DMS 273 treated with DMSO at 0.1 percent for 48 hours (cell line): ENCODE data around the gene CHST15.

Source experiments
- DNase-seq: peaks from one replicate; lab custom pipeline; 2025; lab: John Stamatoyannopoulos, UW

Gene CHST15, protein sequence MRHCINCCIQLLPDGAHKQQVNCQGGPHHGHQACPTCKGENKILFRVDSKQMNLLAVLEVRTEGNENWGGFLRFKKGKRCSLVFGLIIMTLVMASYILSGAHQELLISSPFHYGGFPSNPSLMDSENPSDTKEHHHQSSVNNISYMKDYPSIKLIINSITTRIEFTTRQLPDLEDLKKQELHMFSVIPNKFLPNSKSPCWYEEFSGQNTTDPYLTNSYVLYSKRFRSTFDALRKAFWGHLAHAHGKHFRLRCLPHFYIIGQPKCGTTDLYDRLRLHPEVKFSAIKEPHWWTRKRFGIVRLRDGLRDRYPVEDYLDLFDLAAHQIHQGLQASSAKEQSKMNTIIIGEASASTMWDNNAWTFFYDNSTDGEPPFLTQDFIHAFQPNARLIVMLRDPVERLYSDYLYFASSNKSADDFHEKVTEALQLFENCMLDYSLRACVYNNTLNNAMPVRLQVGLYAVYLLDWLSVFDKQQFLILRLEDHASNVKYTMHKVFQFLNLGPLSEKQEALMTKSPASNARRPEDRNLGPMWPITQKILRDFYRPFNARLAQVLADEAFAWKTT

DNA sequence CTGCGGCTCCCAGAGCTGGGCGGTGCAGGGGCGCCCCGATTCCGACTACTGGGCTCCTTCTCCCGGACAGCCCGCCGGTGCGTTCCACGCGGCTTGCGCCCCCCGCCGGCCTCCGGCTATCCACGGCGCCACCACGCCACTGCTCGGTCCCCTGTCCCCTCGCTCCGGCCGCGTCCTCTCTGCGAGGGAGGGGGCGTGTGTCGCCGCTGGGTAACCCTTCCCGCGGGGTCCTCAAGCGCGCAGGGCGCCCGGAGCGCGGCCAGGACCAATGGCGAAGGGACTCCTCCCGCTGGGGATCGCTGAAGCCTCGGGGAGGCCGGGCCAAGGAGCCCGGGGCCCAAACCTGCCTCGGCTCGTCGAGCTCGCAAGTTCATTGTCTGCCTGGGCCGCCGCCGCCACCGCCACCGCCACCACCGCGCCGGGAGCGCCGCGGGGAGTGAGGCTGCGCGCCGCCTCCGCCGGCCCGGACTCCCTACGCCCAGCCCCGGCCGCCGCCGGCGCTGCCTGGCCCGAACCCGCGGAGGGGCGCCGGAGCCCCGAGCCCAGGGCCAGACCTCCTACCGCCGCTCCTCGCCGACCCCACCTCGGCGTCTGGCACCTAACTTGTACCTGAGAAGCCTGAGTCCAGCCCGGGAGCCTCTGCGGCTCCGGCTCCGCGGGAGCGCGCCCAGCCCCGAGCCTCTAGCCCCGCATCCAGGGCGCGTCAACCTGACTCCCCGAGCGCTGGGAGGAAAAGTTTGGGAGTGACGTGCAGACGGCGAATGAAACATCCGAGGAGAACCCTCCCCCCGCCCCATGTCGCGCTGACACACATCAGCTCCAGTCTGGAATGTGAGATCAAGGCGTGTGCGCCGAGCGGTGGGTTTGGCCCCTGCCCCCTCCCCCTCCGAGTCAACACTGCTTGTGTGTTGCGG lies at the start of gene CHST15:
Gene CHST15 (minus strand): TSS at position 739 of the 914 bp plus-strand sequence. CDS start 47,386 bp downstream, outside the sequence.
- no peak for DNase-seq

DNA sequence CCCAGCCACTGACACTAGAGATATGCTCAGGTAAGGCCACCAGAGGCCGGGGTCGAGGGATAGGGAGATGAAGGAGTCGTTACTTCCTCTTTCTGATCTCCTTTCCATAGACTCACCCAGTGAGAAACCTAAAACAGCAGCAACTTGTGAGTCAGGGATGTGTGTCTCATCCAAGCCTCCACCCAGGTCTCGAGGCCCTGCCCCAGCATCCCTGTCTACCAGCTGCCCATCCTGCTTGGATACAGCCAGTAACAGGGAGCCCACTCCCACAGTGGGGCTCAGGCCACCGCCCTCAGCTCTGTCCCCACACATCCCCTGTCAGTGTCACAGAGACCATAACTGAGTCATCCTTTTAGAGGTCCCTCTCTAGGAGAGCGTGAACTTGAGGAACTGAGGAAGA lies 49.6 kb upstream of the CHST15 start:
- no peak for DNase-seq

GRCh38 chr10:124142006-124142739 lies 48.8 kb upstream of the CHST15 start:
- DNase-seq = no peak

- DNase-seq = no peak
Observed at GRCh38 chr10:124138883-124139348, 45.5 kb upstream of the CHST15 start.

DNA sequence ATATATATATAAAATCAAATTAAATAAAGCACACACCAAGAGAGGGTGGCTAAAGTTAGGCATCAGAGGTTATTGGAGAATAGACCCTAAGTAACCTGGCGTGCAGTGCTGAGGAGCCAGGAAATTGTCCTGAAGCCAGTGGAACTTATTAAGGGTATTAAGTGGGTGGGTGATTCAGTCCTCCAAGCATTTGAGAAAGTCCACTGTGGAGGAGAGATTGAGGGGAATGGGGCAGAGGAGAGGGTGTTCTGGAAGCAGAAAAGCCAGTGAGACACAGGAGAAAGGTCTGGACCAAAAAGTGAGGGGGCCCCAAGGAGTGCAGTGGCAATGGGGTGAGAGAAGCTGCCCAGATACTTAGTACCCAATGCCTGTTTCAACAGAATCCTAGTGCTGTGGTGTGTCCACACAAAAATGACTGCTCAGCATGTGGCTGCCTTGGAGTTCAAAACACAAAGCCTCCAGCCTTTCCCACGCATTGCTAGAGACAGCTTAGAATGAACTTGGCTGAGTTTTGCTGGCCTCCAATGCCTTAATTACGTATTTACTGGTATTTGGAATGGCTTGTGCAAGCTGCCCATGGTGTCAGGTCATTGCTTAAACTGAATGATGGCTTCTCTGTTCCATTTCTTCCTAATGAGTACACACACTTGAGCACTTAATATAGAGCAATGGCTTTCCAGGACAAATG lies 44.9 kb upstream of the CHST15 start:
- no peak for DNase-seq

DNA sequence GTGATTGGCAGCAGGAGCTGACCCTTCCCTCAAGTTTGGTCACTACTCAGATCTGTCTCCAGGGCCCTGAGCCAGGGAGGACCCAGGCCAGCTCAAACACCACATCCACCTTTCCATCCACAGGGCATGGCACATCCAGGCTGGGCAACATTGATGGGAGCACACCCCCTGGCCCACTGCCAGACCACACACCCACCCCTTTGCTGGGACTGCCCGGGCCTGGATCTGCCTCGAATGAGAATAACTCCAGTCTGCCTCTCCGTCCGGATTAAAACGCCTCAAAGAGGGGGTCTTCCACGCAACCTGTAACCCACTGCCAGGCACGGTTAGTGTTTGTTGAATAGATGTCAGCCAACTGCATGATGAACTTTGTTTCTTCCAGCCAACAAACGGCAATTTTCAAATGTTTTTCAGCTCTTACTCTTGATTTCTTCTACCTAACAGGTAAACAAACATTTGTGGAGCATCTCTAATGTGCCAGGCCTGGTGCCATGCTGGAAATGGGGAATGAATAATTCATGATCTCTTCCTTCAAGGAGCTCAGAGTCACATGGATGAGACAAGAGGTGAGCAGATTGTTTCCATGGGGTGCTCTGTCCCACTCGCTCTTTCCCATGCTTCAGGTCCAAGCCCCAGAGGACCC lies 41.0 kb upstream of the CHST15 start:
- no peak for DNase-seq

DNA sequence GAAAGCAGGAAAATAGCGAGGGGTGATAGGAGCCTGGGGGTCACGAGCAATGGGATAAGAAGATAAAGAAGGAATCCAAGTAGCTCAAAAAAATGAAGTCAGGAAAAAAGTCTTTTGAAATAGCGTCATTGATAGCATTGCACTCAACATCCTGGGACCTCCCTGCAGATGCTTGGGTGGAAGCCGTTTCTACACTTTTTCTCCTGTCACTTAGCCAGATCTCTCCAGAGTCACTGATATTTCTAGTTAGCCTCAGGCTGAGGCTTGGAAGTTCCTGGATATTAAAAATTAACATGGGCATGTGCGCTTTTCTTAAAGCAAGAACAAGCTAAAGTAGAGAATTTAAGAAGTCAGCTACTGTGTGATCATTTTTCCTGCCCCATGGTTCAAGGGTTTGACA lies 39.5 kb upstream of the CHST15 start:
- DNase-seq = no peak

- no peak for DNase-seq
Observed at GRCh38 chr10:124132306-124132705, 38.9 kb upstream of the CHST15 start.

DNA sequence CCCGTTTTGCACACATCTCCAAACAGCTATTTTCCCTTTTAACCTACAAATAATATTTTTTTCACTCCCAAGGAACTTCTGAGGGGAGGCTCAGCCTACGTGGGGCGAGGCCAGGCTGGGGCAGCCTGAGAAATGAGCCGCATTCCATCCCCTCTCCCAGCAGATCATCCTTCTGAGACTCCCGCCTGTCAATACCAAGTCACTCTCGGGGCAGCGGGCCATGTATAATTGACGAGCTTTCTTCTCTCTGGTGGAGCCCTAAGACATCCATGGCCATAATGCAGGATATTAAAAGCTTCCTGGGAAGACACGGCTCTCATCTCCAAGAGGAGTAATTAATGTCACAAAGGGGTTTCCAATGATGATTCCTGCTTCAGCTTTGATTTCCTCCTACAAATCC lies 37.8 kb upstream of the CHST15 start:
- DNase-seq = no peak

DNA sequence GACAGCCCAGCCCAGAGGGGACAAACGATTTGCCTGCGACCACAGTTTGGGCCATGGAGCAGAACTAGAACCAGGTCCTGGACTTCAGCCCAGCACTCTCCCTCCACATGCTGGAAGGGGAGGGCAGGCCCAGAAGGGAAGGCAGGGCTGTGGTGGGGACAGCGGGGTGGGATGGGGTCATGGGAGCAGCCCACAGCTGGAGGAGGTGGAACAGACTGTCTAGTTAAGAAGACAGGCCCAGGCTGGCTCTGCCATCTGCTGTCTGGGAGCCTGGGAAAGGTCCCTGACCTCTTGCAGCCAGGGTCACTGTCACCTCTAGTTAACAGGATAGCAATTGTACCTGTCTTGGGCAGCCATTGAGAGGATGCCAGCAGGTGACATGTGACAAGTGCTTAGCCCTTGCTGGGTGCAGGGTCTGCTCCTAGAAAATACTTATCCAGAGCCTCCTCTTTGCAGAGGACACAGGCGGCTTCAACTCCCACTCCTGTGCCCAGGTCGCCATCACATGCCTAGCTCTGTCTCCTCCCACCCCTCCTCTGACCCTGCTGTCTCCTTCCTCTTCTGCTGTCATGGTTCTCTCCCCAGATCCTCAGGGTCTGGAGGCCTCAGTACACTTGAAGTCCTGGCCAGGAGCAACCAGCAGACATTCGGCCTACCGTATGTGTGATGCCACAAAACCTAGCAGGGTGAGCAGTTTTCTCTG lies 37.0 kb upstream of the CHST15 start:
- DNase-seq = no peak

GRCh38 chr10:124129471-124129870 lies 36.1 kb upstream of the CHST15 start:
- no peak for DNase-seq

DNA sequence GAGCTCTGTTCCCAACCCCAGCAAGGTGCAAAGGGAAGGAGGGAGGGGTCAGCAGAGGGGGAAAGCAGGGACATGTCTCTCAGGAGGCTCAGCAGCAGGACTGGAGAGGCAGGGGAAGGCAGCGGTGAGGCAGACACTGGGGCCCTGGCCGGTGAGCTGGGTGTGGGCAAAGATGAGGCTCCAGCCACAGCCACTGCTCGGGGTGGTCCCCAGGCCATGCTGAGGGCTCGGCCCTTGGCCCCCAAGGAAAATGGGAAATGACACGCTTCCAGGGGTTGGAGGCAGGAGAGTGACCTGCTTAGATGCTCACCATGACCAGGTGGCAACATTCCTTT lies 35.4 kb upstream of the CHST15 start:
- DNase-seq = no peak

GRCh38 chr10:124127965-124128810 lies 34.8 kb upstream of the CHST15 start:
- no peak for DNase-seq

GRCh38 chr10:124127563-124127962 lies 34.2 kb upstream of the CHST15 start:
- DNase-seq = no peak

DNA sequence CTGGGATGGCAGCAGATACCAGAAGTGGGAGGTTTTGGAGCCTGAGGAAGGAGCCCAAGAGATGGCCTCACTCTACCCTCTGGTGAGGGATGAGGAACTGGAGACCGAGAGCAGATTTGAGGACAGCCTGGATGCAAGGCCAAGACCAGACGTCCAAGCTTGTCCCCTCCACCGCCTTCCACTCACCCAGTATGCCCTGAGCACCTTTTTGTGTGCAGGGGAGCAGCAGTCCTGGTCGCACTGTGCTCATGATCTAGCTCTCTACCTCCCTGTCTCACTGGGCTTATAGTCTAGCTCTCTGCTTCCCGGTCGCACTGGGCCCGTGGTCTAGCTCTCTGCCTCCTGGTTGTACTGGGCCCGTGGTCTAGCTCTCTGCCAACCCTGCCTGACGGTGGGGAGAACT lies 33.6 kb upstream of the CHST15 start:
- no peak for DNase-seq

- DNase-seq = no peak
Observed at GRCh38 chr10:124126145-124126982, 33.0 kb upstream of the CHST15 start.

DNA sequence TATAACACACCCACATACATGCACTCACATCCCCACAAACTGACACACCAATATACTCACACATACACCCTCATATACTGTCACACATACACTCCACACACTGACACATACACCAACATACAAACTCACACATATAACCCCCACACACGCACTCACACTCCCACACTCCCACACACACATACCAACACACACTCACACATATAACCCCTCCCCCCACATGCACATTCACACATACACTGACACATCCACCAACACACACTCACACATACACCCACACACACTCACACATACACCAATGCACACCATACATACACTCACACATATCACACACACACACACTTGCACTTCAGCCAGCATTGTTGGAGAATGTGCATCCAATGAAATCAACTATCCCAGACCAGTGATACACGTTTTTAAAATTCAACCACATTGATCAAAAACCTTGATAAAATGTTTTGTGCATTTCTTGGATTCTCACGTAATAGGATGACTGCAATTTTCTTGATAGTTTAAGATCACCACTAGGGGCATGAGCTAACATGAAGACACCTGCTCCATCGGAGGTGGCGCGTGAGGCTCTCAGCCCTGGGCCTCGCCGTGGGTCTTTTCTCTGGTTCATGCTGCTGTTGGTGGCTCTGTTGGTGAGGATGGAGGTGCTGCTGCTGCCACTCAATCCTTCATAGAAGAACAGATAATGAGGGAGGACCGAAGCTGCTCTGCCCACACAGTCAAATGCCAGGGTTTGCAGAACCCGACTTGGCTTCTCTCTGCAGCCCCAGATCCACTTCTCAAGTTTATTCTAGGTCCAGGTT lies 32.1 kb upstream of the CHST15 start:
- DNase-seq = no peak

DNA sequence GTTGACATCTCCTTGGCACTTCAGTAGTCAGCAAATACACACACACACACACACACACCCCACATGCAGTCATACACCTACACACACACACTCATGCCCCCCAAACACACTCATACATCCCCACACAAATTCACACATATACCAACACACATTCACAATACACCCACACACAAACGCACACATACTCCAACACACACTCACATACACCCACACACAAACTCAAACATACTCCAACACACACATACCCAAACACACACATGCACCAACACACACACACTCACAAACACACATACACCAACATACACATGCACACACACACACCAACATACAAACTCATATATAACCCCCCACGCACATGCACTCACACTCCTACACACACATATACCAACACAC lies 31.4 kb upstream of the CHST15 start:
- DNase-seq = no peak
